Measurements from ENCODE around the gene GNB1L.

DNA sequence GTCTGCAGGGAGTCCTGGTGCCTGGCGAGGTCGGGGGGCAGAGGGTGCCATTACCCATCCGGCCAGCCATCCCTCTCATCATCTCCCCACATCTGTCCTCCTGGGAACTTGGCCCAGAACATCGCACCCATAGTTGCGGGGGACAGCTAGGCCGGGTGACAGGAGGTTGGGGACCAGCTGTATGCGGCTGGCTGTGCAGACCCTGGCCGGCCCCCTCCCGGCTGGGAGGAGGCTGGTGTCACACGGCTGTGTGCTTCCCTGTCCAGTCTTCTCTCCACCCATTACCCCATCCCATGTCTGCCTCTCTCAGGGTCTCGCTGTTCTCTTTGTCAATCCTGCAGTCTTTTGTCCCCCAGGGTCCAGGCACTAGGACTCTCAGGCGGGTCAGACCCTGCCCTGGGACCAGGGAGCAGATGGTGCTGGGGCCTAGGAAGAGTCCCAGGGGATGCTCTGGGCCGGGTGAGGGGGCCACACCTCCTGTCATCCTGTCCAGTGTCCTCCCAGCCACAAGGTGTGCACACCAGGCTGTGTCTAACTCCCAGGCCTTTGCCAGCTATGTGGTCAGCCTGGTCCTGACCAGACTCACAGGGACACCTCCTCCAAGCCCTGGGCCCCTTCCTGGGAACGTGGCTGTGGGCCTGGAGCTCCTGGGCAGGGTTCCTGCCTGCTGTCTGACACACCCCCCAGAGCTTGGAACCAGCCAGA lies 100.5 kb downstream of the GNB1L start:
- TF ChIP-seq EZH2 (optimal IDR thresholded peaks at IDR 0.05; ENCODE audit: low read depth, low read length) = no peak
- TF ChIP-seq, protein P1, sequence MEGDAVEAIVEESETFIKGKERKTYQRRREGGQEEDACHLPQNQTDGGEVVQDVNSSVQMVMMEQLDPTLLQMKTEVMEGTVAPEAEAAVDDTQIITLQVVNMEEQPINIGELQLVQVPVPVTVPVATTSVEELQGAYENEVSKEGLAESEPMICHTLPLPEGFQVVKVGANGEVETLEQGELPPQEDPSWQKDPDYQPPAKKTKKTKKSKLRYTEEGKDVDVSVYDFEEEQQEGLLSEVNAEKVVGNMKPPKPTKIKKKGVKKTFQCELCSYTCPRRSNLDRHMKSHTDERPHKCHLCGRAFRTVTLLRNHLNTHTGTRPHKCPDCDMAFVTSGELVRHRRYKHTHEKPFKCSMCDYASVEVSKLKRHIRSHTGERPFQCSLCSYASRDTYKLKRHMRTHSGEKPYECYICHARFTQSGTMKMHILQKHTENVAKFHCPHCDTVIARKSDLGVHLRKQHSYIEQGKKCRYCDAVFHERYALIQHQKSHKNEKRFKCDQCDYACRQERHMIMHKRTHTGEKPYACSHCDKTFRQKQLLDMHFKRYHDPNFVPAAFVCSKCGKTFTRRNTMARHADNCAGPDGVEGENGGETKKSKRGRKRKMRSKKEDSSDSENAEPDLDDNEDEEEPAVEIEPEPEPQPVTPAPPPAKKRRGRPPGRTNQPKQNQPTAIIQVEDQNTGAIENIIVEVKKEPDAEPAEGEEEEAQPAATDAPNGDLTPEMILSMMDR (IDR thresholded peaks at IDR 0.05; ENCODE audit: low read length) = no peak
- TF ChIP-seq EZH2phosphoT487 (IDR thresholded peaks at IDR 0.05; ENCODE audit: low read length) = no peak
